Neural crest cell (in vitro differentiated cells): Measurements from ENCODE around the gene MACROH2A2. TPM values are rescaled to one million over a fixed set of nuclear protein-coding genes. Genes with fewer than 3 reads are reported as not detected.

Experiments used
- DNase-seq: peaks from one replicate; pipeline ENCODE4 v3.0.0; 2021; ENCODE audit warnings: low read depth, mixed read lengths, low spot score
- H3K27ac Mint-ChIP-seq: one replicate; pipeline ENCODE4 v1.8.0; 2021; ENCODE audit warnings: mild to moderate bottlenecking, mixed read lengths; ENCODE audit not compliant: unreplicated experiment
- H3K27me3 Mint-ChIP-seq: 2 replicates; pipeline ENCODE4 v1.8.0; 2021; ENCODE audit warnings: low read depth, mild to moderate bottlenecking, mixed read lengths
- H3K36me3 Mint-ChIP-seq: 2 replicates; pipeline ENCODE4 v1.8.0; 2021; ENCODE audit warnings: low read depth, mild to moderate bottlenecking, mixed read lengths
- H3K4me1 Mint-ChIP-seq: 2 replicates; pipeline ENCODE4 v1.8.0; 2021; ENCODE audit warnings: mixed read lengths
- H3K4me3 Mint-ChIP-seq: one replicate; pipeline ENCODE4 v1.8.0; 2021; ENCODE audit warnings: mild to moderate bottlenecking, mixed read lengths
- H3K9me3 Mint-ChIP-seq: 2 replicates; pipeline ENCODE4 v1.8.0; 2021; ENCODE audit warnings: mixed read lengths
- CTCF ChIP-seq: fragments of 200-600 bp; sonication (generic); conservative IDR thresholded peaks from 2 replicates; pipeline ENCODE4 v1.5.0; 2021; ENCODE audit warnings: antibody characterized with exemption, mild to moderate bottlenecking
- total RNA-seq: library from RNA; stranded (reverse); gene quantifications from 2 replicates; pipeline ENCODE4 v1.2.1, GENCODE V29; 2021

The MACROH2A2 gene
- total RNA-seq, 1 donor from 2014 or later: 149 TPM

GRCh38 chr10:70067586-70067985, 14.9 kb downstream of the MACROH2A2 start:
- H3K36me3 Mint-ChIP-seq: peaks cover 9% of the 10 kb centered on the region
- H3K4me3 Mint-ChIP-seq: no peak overlapping the region
- H3K27me3 Mint-ChIP-seq: no peaks in the 10 kb centered on the region
- DNase-seq: no peak
- no peaks in the 10 kb centered on the region for H3K4me1 Mint-ChIP-seq
- H3K9me3 Mint-ChIP-seq: no peaks in the 10 kb centered on the region
- H3K27ac Mint-ChIP-seq: no peak overlapping the region
- TF ChIP-seq CTCF: no peak

GRCh38 chr10:70068925-70069324, 16.3 kb downstream of the MACROH2A2 start:
- Mint-ChIP-seq H3K4me3 (no peak overlapping the region), H3K4me1 (no peaks in the 10 kb centered on the region), H3K27ac (no peak overlapping the region), H3K27me3 (no peaks in the 10 kb centered on the region), H3K9me3 (no peaks in the 10 kb centered on the region), H3K36me3 (peaks cover 9% of the 10 kb centered on the region)
- no peak for DNase-seq
- TF ChIP-seq CTCF: no peak

- TF ChIP-seq CTCF: no peak
- no peak overlapping the region for H3K27ac Mint-ChIP-seq
- H3K27me3 Mint-ChIP-seq: no peaks in the 10 kb centered on the region
- H3K36me3 Mint-ChIP-seq: peaks cover 9% of the 10 kb centered on the region
- no peaks in the 10 kb centered on the region for H3K9me3 Mint-ChIP-seq
- no peak overlapping the region for H3K4me3 Mint-ChIP-seq
- DNase-seq: no peak
- H3K4me1 Mint-ChIP-seq: no peaks in the 10 kb centered on the region
These were observed 16.7 kb downstream of the MACROH2A2 start for GRCh38 chr10:70069346-70069745.

- H3K9me3 Mint-ChIP-seq: no peaks in the 10 kb centered on the region
- no peak overlapping the region for H3K27ac Mint-ChIP-seq
- DNase-seq: no peak
- no peak overlapping the region for H3K4me3 Mint-ChIP-seq
- no peaks in the 10 kb centered on the region for H3K27me3 Mint-ChIP-seq
- no peak for TF ChIP-seq CTCF
- H3K4me1 Mint-ChIP-seq: peaks cover 5% of the 10 kb centered on the region
- H3K36me3 Mint-ChIP-seq: peaks cover 2% of the 10 kb centered on the region
These were observed 18.2 kb downstream of the MACROH2A2 start for GRCh38 chr10:70070834-70071233.

GRCh38 chr10:70074165-70074564, 21.5 kb downstream of the MACROH2A2 start:
- Mint-ChIP-seq H3K4me3 (no peak overlapping the region), H3K4me1 (peaks cover 5% of the 10 kb centered on the region), H3K36me3 (peaks cover 7% of the 10 kb centered on the region)

More at GRCh38 chr10:70074165-70074564, 21.5 kb downstream of the MACROH2A2 start:
- no peak for DNase-seq
- no peak for TF ChIP-seq CTCF
- H3K9me3 Mint-ChIP-seq: no peaks in the 10 kb centered on the region
- no peaks in the 10 kb centered on the region for H3K27me3 Mint-ChIP-seq
- H3K27ac Mint-ChIP-seq: peak overlapping the region; percentile 5
